ENCODE data around the gene TMEM100.

TMEM100 gene

DNA sequence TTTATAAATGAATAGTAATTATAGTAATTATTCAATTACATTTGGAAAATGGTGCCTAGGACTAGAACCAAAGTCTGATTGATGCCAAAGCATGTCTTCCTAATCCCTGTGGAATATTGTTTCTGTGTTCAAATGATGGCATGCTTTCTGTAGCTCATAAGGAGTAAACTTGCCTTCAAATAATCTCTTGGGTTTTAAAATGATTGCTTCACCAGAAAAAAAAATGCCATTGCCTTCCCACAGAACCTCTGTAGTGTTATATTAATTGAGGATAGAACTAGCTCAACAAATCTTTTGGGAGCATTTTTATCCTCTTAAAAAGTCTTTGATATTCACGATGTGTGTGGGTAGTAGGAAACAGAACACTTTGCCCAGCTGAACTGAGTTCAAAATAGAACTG is 7.7 kb upstream of the TMEM100 start:
- H3K4me2 ChIP-seq (ENCODE audit: low read length): no peak overlapping the region
- no peaks in the 10 kb centered on the region for H3K36me3 ChIP-seq (ENCODE audit: control insufficient read depth, insufficient read depth, low read length)
- H3K27me3 ChIP-seq (ENCODE audit: control insufficient read depth, insufficient read depth, low read length): no peaks in the 10 kb centered on the region
- H3K27ac ChIP-seq: no peak overlapping the region
- H3K79me2 ChIP-seq: no peaks in the 10 kb centered on the region
- H3K4me3 ChIP-seq (ENCODE audit: low read depth, low read length): no peak overlapping the region
- H3K9me3 ChIP-seq (ENCODE audit: control insufficient read depth, low read length): no peaks in the 10 kb centered on the region
- H2AFZ ChIP-seq: no peak overlapping the region
- no peak overlapping the region for H3K9ac ChIP-seq
- H3K4me1 ChIP-seq: no peaks in the 10 kb centered on the region
- TF ChIP-seq, protein P1, sequence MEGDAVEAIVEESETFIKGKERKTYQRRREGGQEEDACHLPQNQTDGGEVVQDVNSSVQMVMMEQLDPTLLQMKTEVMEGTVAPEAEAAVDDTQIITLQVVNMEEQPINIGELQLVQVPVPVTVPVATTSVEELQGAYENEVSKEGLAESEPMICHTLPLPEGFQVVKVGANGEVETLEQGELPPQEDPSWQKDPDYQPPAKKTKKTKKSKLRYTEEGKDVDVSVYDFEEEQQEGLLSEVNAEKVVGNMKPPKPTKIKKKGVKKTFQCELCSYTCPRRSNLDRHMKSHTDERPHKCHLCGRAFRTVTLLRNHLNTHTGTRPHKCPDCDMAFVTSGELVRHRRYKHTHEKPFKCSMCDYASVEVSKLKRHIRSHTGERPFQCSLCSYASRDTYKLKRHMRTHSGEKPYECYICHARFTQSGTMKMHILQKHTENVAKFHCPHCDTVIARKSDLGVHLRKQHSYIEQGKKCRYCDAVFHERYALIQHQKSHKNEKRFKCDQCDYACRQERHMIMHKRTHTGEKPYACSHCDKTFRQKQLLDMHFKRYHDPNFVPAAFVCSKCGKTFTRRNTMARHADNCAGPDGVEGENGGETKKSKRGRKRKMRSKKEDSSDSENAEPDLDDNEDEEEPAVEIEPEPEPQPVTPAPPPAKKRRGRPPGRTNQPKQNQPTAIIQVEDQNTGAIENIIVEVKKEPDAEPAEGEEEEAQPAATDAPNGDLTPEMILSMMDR (IDR thresholded peaks at IDR 0.05): no peak

DNA sequence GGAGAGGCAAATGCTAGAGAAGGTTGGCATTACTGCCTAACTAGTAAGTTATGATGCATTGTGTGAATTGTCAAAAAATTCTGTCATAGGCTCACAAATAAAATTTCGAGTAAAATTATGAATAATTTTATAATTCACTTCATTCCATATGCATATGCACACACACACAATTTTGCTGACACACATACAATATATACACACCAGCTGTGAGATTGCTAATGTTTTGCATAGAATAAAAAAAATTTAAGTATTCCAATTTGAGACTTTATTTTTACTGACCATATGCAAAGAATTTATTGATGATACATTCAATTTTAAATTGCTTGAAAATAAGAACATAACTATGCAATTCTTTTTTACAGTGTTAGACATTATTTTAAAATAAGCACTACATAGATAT is 6.8 kb upstream of the TMEM100 start:
- TF ChIP-seq, protein P1 (IDR thresholded peaks at IDR 0.05): no peak
- Histone ChIP-seq H3K4me3 (ENCODE audit: low read depth, low read length) (no peak overlapping the region), H3K9ac (no peak overlapping the region), H3K27me3 (ENCODE audit: control insufficient read depth, insufficient read depth, low read length) (no peaks in the 10 kb centered on the region), H2AFZ (no peak overlapping the region), H3K79me2 (no peaks in the 10 kb centered on the region), H3K9me3 (ENCODE audit: control insufficient read depth, low read length) (no peaks in the 10 kb centered on the region), H3K4me1 (no peaks in the 10 kb centered on the region), H3K27ac (no peak overlapping the region), H3K4me2 (ENCODE audit: low read length) (no peak overlapping the region), H3K36me3 (ENCODE audit: control insufficient read depth, insufficient read depth, low read length) (no peaks in the 10 kb centered on the region)

DNA sequence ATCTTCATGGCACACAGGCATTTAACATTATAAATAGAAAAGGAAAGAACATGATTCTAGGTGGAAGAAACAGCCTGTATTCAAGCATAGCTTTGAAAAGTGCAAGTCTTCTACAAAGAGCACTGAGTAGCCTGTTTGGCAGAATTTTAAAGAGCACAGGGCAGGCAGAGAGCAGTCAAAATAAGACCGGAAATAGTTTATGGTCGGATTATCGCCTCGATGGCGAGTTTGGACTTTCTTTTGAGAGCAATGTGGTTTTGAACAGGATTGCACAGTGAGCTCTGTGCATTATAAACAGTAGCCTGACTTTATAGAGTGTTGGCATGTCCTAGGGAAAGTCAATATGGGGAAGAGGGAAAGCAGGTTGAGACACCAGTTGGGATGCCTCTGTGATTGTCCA is 6.2 kb upstream of the TMEM100 start:
- no peak overlapping the region for H3K27ac ChIP-seq
- H3K79me2 ChIP-seq: no peaks in the 10 kb centered on the region
- no peaks in the 10 kb centered on the region for H3K27me3 ChIP-seq (ENCODE audit: control insufficient read depth, insufficient read depth, low read length)
- no peaks in the 10 kb centered on the region for H3K4me1 ChIP-seq
- TF ChIP-seq, protein P1 (IDR thresholded peaks at IDR 0.05): no peak
- H3K9ac ChIP-seq: no peak overlapping the region
- no peaks in the 10 kb centered on the region for H3K9me3 ChIP-seq (ENCODE audit: control insufficient read depth, low read length)
- no peak overlapping the region for H3K4me2 ChIP-seq (ENCODE audit: low read length)
- H3K4me3 ChIP-seq (ENCODE audit: low read depth, low read length): no peak overlapping the region
- H3K36me3 ChIP-seq (ENCODE audit: control insufficient read depth, insufficient read depth, low read length): no peaks in the 10 kb centered on the region
- no peak overlapping the region for H2AFZ ChIP-seq

DNA sequence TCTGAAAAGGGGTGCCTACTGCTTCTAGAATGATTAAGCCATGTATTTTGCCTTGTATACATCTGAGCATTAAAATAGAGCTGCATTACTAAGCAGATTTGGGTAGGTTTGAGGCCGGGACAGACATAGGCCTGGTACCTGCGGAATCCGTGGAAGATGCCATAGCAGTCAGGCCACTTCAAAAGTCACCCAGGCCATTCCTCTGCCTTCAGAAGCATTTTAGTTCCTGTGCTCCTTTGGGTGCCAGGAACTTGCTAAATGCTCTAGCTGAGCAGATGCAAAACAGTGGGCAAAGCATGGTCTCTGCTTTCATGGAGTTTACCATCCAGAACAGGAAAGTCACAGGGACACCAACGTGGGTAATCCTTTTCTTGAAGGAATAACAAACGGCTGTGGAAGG is 5.7 kb upstream of the TMEM100 start:
- Histone ChIP-seq H3K79me2 (no peaks in the 10 kb centered on the region), H3K27me3 (ENCODE audit: control insufficient read depth, insufficient read depth, low read length) (no peaks in the 10 kb centered on the region), H2AFZ (no peak overlapping the region), H3K4me3 (ENCODE audit: low read depth, low read length) (no peak overlapping the region), H3K27ac (no peak overlapping the region), H3K36me3 (ENCODE audit: control insufficient read depth, insufficient read depth, low read length) (no peaks in the 10 kb centered on the region), H3K9me3 (ENCODE audit: control insufficient read depth, low read length) (no peaks in the 10 kb centered on the region), H3K4me1 (no peaks in the 10 kb centered on the region), H3K9ac (no peak overlapping the region), H3K4me2 (ENCODE audit: low read length) (no peak overlapping the region)
- TF ChIP-seq, protein P1 (IDR thresholded peaks at IDR 0.05): no peak

DNA sequence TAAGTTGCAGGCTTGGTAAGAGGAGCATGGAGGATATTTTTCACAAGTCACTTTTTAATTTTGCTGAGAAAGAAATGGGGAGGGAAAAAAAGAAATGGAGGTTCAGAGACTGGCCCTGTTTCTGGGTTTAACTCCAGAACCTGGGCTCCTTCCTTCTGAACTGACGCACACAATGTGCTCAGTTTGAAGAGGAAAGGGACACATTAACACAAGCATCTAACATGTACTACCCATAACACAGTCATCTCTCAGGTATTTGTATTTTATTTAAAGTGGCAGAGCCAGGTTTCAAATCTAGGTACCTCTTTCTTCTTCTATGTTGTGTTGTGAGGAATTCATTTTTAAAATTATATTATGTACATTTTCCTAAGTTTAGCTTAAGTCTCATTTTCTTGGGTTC is 5.3 kb upstream of the TMEM100 start:
- Histone ChIP-seq H3K9ac (no peak overlapping the region), H3K4me3 (ENCODE audit: low read depth, low read length) (no peak overlapping the region), H3K79me2 (no peaks in the 10 kb centered on the region), H3K9me3 (ENCODE audit: control insufficient read depth, low read length) (no peaks in the 10 kb centered on the region), H3K4me2 (ENCODE audit: low read length) (no peak overlapping the region), H3K27ac (no peak overlapping the region), H3K27me3 (ENCODE audit: control insufficient read depth, insufficient read depth, low read length) (no peaks in the 10 kb centered on the region), H2AFZ (no peak overlapping the region), H3K4me1 (no peaks in the 10 kb centered on the region), H3K36me3 (ENCODE audit: control insufficient read depth, insufficient read depth, low read length) (no peaks in the 10 kb centered on the region)
- TF ChIP-seq, protein P1 (IDR thresholded peaks at IDR 0.05): no peak

Measured in parathyroid adenoma (tissue), 2 donors.